ENCODE results near the gene CORO7. TPM values are rescaled to one million over a fixed set of nuclear protein-coding genes. Genes with fewer than 3 reads are reported as not detected.
A peak's percentile ranks its signal among the peaks of the same experiment; 100 is the strongest.

Gene CORO7
- total and polyA plus RNA-seq, 7 donors, result 3.4 to 7.9 (median 5.8) TPM

GRCh38 chr16:4414187-4414917 is 2.0 kb downstream of the CORO7 start:
- 89 to 96% (median 94%) methylated on average over 7 of the region's 7 CpGs for WGBS, 3 donors
- intact Hi-C loops (cut with DNase I), result no loop called here
- Histone ChIP-seq H3K4me3 (peak overlapping the region; percentile 96), H3K27me3 (ENCODE audit: insufficient read depth in 3 of 3, low read length in 2 of 3) (no peaks in the 10 kb centered on the region), H3K36me3 (ENCODE audit: insufficient read depth in 1 of 2, low read depth in 1 of 2) (peaks cover 0 to 12% of the 10 kb centered on the region in 2 donors), H3K27ac (no peak overlapping the region), H3K4me1 (peaks cover 9% of the 10 kb centered on the region), H3K9me3 (no peaks in the 10 kb centered on the region)
- TF ChIP-seq CTCF (IDR thresholded peaks at IDR 0.05), result no peak
- DNase-seq (no peak), ATAC-seq (no peak)

- TF ChIP-seq CTCF (IDR thresholded peaks at IDR 0.05), result no peak
- Histone ChIP-seq H3K4me3 (no peak overlapping the region), H3K27ac (no peak overlapping the region), H3K4me1 (peaks cover 9% of the 10 kb centered on the region), H3K9me3 (no peaks in the 10 kb centered on the region), H3K27me3 (ENCODE audit: insufficient read depth in 3 of 3, low read length in 2 of 3) (no peaks in the 10 kb centered on the region), H3K36me3 (ENCODE audit: insufficient read depth in 1 of 2, low read depth in 1 of 2) (peaks cover 0 to 12% of the 10 kb centered on the region in 2 donors)
- no peak for ATAC-seq
- intact Hi-C loops (cut with DNase I), result no loop called here
- WGBS, 3 donors, result 86 to 92% (median 90%) methylated on average over 4 of the region's 4 CpGs
- DNase-seq, result no peak
Measured at GRCh38 chr16:4412854-4413253, 3.5 kb downstream of the CORO7 start.

- peaks cover 9% of the 10 kb centered on the region for H3K4me1 ChIP-seq
- intact Hi-C loops (cut with DNase I), result no loop called here
- H3K4me3 ChIP-seq, result no peak overlapping the region
- DNase-seq (no peak), ATAC-seq (no peak)
- H3K36me3 ChIP-seq (ENCODE audit: insufficient read depth in 1 of 2, low read depth in 1 of 2), result peaks cover 0 to 18% of the 10 kb centered on the region in 2 donors
- no peaks in the 10 kb centered on the region for H3K9me3 ChIP-seq
- H3K27ac ChIP-seq, result no peak overlapping the region
- H3K27me3 ChIP-seq (ENCODE audit: insufficient read depth in 3 of 3, low read length in 2 of 3), result no peaks in the 10 kb centered on the region
- no peak for TF ChIP-seq CTCF (IDR thresholded peaks at IDR 0.05)
- WGBS, 3 donors, result 75 to 82% (median 76%) methylated on average over 8 of the region's 8 CpGs
Measured at GRCh38 chr16:4412159-4412558, 4.2 kb downstream of the CORO7 start.

GRCh38 chr16:4411684-4412083 is 4.7 kb downstream of the CORO7 start:
- ATAC-seq (no peak), DNase-seq (peak; percentile 71 to 84)
- TF ChIP-seq CTCF (IDR thresholded peaks at IDR 0.05), result no peak
- Histone ChIP-seq H3K36me3 (ENCODE audit: insufficient read depth in 1 of 2, low read depth in 1 of 2) (peaks cover 0 to 23% of the 10 kb centered on the region in 2 donors), H3K4me1 (peaks cover 9% of the 10 kb centered on the region), H3K27me3 (ENCODE audit: insufficient read depth in 3 of 3, low read length in 2 of 3) (no peaks in the 10 kb centered on the region), H3K27ac (no peak overlapping the region), H3K4me3 (no peak overlapping the region), H3K9me3 (no peaks in the 10 kb centered on the region)
- 47 to 58% (median 50%) methylated on average over 16 of the region's 16 CpGs for WGBS, 3 donors
- intact Hi-C loops (cut with DNase I), result no loop called here

Data from psoas muscle (tissue), 8 donors.